Measurements from ENCODE around the gene MDGA2.

The MDGA2 gene

DNA sequence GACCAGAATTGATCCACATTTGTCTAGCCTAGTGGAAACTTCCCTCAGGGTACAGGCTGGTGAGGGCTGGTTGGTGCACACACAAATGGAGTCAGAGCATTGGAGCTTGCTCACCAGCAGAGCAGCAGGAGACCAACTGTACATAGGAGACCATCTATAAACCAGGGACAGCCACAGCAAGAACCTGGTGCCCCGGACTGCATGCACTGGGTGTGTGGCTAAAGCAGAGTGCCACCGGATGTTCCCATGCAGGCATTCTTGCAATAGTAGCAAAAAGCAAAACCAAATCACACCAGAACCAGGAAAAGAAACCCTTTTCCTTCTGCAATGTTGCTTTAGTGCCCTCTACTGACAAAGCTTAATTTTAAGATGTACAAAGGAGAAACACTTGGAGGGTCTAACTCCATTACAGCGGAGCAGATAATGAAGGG lies 136.4 kb downstream of the MDGA2 start:
- H2AFZ ChIP-seq (ENCODE audit: low read depth): no peak overlapping the region
- no peak overlapping the region for H3K27ac ChIP-seq

GRCh38 chr14:47536341-47536740 lies 139.1 kb downstream of the MDGA2 start:
- no peak overlapping the region for H3K27ac ChIP-seq
- TF ChIP-seq, protein P1, sequence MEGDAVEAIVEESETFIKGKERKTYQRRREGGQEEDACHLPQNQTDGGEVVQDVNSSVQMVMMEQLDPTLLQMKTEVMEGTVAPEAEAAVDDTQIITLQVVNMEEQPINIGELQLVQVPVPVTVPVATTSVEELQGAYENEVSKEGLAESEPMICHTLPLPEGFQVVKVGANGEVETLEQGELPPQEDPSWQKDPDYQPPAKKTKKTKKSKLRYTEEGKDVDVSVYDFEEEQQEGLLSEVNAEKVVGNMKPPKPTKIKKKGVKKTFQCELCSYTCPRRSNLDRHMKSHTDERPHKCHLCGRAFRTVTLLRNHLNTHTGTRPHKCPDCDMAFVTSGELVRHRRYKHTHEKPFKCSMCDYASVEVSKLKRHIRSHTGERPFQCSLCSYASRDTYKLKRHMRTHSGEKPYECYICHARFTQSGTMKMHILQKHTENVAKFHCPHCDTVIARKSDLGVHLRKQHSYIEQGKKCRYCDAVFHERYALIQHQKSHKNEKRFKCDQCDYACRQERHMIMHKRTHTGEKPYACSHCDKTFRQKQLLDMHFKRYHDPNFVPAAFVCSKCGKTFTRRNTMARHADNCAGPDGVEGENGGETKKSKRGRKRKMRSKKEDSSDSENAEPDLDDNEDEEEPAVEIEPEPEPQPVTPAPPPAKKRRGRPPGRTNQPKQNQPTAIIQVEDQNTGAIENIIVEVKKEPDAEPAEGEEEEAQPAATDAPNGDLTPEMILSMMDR (conservative IDR thresholded peaks at IDR 0.05; ENCODE audit: low read depth, low read length): no peak
- H3K36me3 ChIP-seq (ENCODE audit: insufficient read depth): no peaks in the 10 kb centered on the region
- no peak overlapping the region for H2AFZ ChIP-seq (ENCODE audit: low read depth)
- no peaks in the 10 kb centered on the region for H4K20me1 ChIP-seq (ENCODE audit: insufficient read depth)
- H3K9ac ChIP-seq: no peak overlapping the region
- H3K79me2 ChIP-seq (ENCODE audit: insufficient read depth, low read depth): no peaks in the 10 kb centered on the region
- H3K27me3 ChIP-seq (ENCODE audit: insufficient read depth, low read depth): no peaks in the 10 kb centered on the region
- no peak overlapping the region for H3K4me3 ChIP-seq (IDR thresholded peaks at IDR 0.05; ENCODE audit: insufficient read depth, low read depth, low read length)
- no peaks in the 10 kb centered on the region for H3K4me1 ChIP-seq (ENCODE audit: low read depth, poor library complexity, severe bottlenecking)
- H3K4me2 ChIP-seq: no peak overlapping the region

More for the DNA sequence above, 136.4 kb downstream of the MDGA2 start:
- Histone ChIP-seq H3K9ac (no peak overlapping the region), H3K4me1 (ENCODE audit: low read depth, poor library complexity, severe bottlenecking) (no peaks in the 10 kb centered on the region), H3K36me3 (ENCODE audit: insufficient read depth) (no peaks in the 10 kb centered on the region), H3K79me2 (ENCODE audit: insufficient read depth, low read depth) (no peaks in the 10 kb centered on the region), H3K4me3 (IDR thresholded peaks at IDR 0.05; ENCODE audit: insufficient read depth, low read depth, low read length) (no peak overlapping the region), H3K4me2 (no peak overlapping the region), H4K20me1 (ENCODE audit: insufficient read depth) (no peaks in the 10 kb centered on the region), H3K27me3 (ENCODE audit: insufficient read depth, low read depth) (no peaks in the 10 kb centered on the region)
- TF ChIP-seq, protein P1 (conservative IDR thresholded peaks at IDR 0.05; ENCODE audit: low read depth, low read length): peak; percentile 39

DNA sequence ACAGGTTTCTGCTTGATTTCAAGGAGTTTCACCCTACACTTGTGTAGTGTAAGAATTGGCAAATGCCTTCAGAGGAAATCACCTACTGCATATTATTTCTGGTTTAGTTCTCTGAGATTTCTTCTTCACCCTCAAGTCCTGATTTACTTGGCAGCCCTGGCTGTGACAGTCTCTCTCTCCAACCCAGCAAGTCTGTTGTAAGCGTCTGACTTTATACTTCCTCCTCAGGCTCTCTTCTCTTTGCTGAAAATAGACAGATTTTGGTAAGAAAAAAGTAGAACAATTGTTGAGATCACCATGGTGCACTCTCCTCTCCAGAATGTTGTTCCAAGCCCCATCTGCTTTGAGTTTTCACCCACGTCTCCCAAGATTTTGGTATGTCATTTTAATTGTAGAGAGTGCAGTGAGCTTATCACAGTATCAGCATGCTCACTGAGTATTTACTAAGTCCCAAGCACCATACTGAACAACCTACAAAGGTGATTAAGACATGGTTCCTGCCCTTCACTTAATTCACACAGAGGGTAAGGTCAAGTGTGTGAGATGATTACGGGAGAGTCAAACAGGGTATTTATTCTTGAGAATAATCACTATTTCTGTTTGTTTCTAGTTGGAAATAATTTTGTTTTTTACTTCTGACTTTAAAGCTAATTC lies 148.7 kb downstream of the MDGA2 start:
- H3K27me3 ChIP-seq (ENCODE audit: insufficient read depth, low read depth): no peaks in the 10 kb centered on the region
- H2AFZ ChIP-seq (ENCODE audit: low read depth): no peak overlapping the region
- no peaks in the 10 kb centered on the region for H4K20me1 ChIP-seq (ENCODE audit: insufficient read depth)
- no peak overlapping the region for H3K27ac ChIP-seq
- TF ChIP-seq, protein P1 (conservative IDR thresholded peaks at IDR 0.05; ENCODE audit: low read depth, low read length): no peak
- H3K4me2 ChIP-seq: no peak overlapping the region
- H3K79me2 ChIP-seq (ENCODE audit: insufficient read depth, low read depth): no peaks in the 10 kb centered on the region
- no peaks in the 10 kb centered on the region for H3K4me1 ChIP-seq (ENCODE audit: low read depth, poor library complexity, severe bottlenecking)
- H3K36me3 ChIP-seq (ENCODE audit: insufficient read depth): no peaks in the 10 kb centered on the region
- H3K4me3 ChIP-seq (IDR thresholded peaks at IDR 0.05; ENCODE audit: insufficient read depth, low read depth, low read length): no peak overlapping the region
- no peak overlapping the region for H3K9ac ChIP-seq

DNA sequence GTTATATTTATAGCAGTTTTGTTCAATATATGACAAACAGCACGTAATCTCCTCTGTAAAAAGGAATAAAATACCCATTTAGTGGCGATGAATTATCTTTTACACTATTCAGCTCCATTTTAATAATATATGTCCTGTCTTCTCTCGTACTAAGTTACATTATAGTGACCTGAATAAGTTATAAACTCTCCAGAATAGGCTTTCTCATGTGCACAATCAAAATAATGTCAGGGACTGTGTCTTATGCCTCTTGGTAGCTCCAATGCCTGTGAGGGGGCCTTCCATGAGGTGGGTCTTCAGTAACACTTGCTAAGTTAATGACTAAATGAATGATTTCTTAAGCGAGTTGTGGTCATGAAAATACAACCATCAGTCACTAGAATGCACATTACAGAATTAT lies 150.9 kb downstream of the MDGA2 start:
- H3K4me2 ChIP-seq: no peak overlapping the region
- no peak overlapping the region for H3K4me3 ChIP-seq (IDR thresholded peaks at IDR 0.05; ENCODE audit: insufficient read depth, low read depth, low read length)
- no peaks in the 10 kb centered on the region for H3K36me3 ChIP-seq (ENCODE audit: insufficient read depth)
- no peaks in the 10 kb centered on the region for H4K20me1 ChIP-seq (ENCODE audit: insufficient read depth)
- H3K4me1 ChIP-seq (ENCODE audit: low read depth, poor library complexity, severe bottlenecking): no peaks in the 10 kb centered on the region
- H3K27ac ChIP-seq: no peak overlapping the region
- H3K27me3 ChIP-seq (ENCODE audit: insufficient read depth, low read depth): no peaks in the 10 kb centered on the region
- TF ChIP-seq, protein P1 (conservative IDR thresholded peaks at IDR 0.05; ENCODE audit: low read depth, low read length): no peak
- H3K79me2 ChIP-seq (ENCODE audit: insufficient read depth, low read depth): no peaks in the 10 kb centered on the region
- no peak overlapping the region for H3K9ac ChIP-seq
- H2AFZ ChIP-seq (ENCODE audit: low read depth): no peak overlapping the region

Data from KMS-11 (cell line).